GM18517 (cell line): ENCODE results near the gene ALOX15B.
"Not testable (repeated sequence)": the region's sequence is repeated elsewhere in the genome, so short reads cannot be mapped to it uniquely, and the experiment has no call there.

ENCODE experiments used
- ATAC-seq: cut with Tn5 transposase; IDR thresholded peaks from one replicate; pipeline ENCODE4 v1.9.1; 2021; ENCODE audit warnings: mild to moderate bottlenecking, moderate library complexity; ENCODE audit not compliant: unreplicated experiment

The ALOX15B gene

GRCh38 chr17:8060274-8060673 lies 21.4 kb downstream of the ALOX15B start:
- ATAC-seq = no peak

- not testable (repeated sequence) for ATAC-seq
Observed at GRCh38 chr17:8061851-8062250, 23.0 kb downstream of the ALOX15B start.

- no peak for ATAC-seq
Observed at GRCh38 chr17:8062435-8062806, 23.6 kb downstream of the ALOX15B start.

GRCh38 chr17:8062807-8063483 lies 24.1 kb downstream of the ALOX15B start:
- ATAC-seq = no peak

GRCh38 chr17:8063761-8064534 lies 25.1 kb downstream of the ALOX15B start:
- no peak for ATAC-seq

GRCh38 chr17:8064561-8065019 lies 25.7 kb downstream of the ALOX15B start:
- ATAC-seq = no peak

GRCh38 chr17:8066841-8067775 lies 28.2 kb downstream of the ALOX15B start:
- no peak for ATAC-seq

- no peak for ATAC-seq
Observed at GRCh38 chr17:8067806-8068205, 28.9 kb downstream of the ALOX15B start.

- ATAC-seq = no peak
Observed at GRCh38 chr17:8068736-8069586, 30.1 kb downstream of the ALOX15B start.

GRCh38 chr17:8069587-8069860 lies 30.7 kb downstream of the ALOX15B start:
- no peak for ATAC-seq

- ATAC-seq = no peak
Observed at GRCh38 chr17:8071496-8071895, 32.6 kb downstream of the ALOX15B start.

- no peak for ATAC-seq
Observed at GRCh38 chr17:8072341-8072728, 33.5 kb downstream of the ALOX15B start.

- ATAC-seq = no peak
Observed at GRCh38 chr17:8072729-8073461, 34.0 kb downstream of the ALOX15B start.

GRCh38 chr17:8073627-8074484 lies 35.0 kb downstream of the ALOX15B start:
- ATAC-seq = no peak

GRCh38 chr17:8074554-8074953 lies 35.7 kb downstream of the ALOX15B start:
- ATAC-seq = no peak

- ATAC-seq = no peak
Observed at GRCh38 chr17:8075081-8075480, 36.2 kb downstream of the ALOX15B start.

- ATAC-seq = no peak
Observed at GRCh38 chr17:8075574-8076342, 36.9 kb downstream of the ALOX15B start.
